ENCODE results near the gene ARHGEF39.

DNA sequence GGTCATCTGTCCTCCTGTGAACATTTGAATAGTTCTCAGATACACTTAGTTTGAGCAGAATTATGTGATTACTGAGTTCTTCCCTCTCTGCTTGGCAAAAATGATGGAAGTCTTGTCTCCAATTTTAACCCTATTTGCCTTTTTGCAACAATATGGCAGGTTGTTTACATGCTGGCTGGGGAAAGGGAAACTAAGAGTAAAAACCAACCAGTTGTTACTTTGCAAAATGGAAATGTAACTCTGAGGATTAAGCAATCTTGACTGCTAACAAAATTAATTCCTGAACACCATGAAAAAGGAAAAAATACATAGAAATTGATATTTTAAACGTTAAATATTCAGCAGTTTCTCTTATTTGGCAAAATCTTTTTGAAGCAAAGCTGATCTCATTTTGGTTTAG, 25.4 kb downstream of the ARHGEF39 start:
- TF ChIP-seq POLR2A (IDR thresholded peaks at IDR 0.05) = no peak
- no peak for TF ChIP-seq CTCF (IDR thresholded peaks at IDR 0.05)
